ENCODE measurements around the gene PASK.

PASK gene

GRCh38 chr2:241103176-241103595 lies 46.1 kb downstream of the PASK start:
- TF ChIP-seq EP300 (IDR thresholded peaks at IDR 0.05; ENCODE audit: borderline replicate concordance) (no peak), ZBTB7A (IDR thresholded peaks at IDR 0.05; ENCODE audit: low read depth) (no peak), MAX (IDR thresholded peaks at IDR 0.05) (no peak), TCF12 (IDR thresholded peaks at IDR 0.05; ENCODE audit: low read depth) (no peak), FOXM1 (IDR thresholded peaks at IDR 0.05; ENCODE audit: borderline replicate concordance, low read depth) (no peak), REST (IDR thresholded peaks at IDR 0.05; ENCODE audit: low read depth) (no peak), USF1 (IDR thresholded peaks at IDR 0.05) (no peak), YY1 (IDR thresholded peaks at IDR 0.05; ENCODE audit: low read depth) (no peak), CREB1 (IDR thresholded peaks at IDR 0.05; ENCODE audit: low read depth) (no peak), TEAD4 (IDR thresholded peaks at IDR 0.05) (no peak), RAD21 (IDR thresholded peaks at IDR 0.05; ENCODE audit: low read depth) (no peak), TAF1 (IDR thresholded peaks at IDR 0.05; ENCODE audit: low read depth) (no peak), EGR1 (IDR thresholded peaks at IDR 0.05) (no peak), NFIC (IDR thresholded peaks at IDR 0.05) (no peak), CEBPB (IDR thresholded peaks at IDR 0.05) (no peak)

- TF ChIP-seq MAX (IDR thresholded peaks at IDR 0.05) = peak; percentile 94
- TF ChIP-seq TCF12 (IDR thresholded peaks at IDR 0.05; ENCODE audit: low read depth) = peak; percentile 90
- TF ChIP-seq EGR1 (IDR thresholded peaks at IDR 0.05) = peak; percentile 66
- peak; percentile 11; the same call in 1 of the 2 replicates for TF ChIP-seq RAD21 (IDR thresholded peaks at IDR 0.05; ENCODE audit: low read depth)
- peak; percentile 49; the same call in 1 of the 2 replicates for TF ChIP-seq CEBPB (IDR thresholded peaks at IDR 0.05)
- peak; percentile 53; the same call in 1 of the 2 replicates for TF ChIP-seq FOXM1 (IDR thresholded peaks at IDR 0.05; ENCODE audit: borderline replicate concordance, low read depth)
- TF ChIP-seq TEAD4 (IDR thresholded peaks at IDR 0.05) = peak; percentile 69; the same call in 1 of the 2 replicates
- peak; percentile 65; the same call in 1 of the 2 replicates for TF ChIP-seq NFIC (IDR thresholded peaks at IDR 0.05)
- peak; percentile 60; the same call in 1 of the 2 replicates for TF ChIP-seq EP300 (IDR thresholded peaks at IDR 0.05; ENCODE audit: borderline replicate concordance)
- peak; percentile 77 for TF ChIP-seq USF1 (IDR thresholded peaks at IDR 0.05)
- TF ChIP-seq TAF1 (IDR thresholded peaks at IDR 0.05; ENCODE audit: low read depth) = peak; percentile 96
- no peak for TF ChIP-seq REST (IDR thresholded peaks at IDR 0.05; ENCODE audit: low read depth)
- TF ChIP-seq CREB1 (IDR thresholded peaks at IDR 0.05; ENCODE audit: low read depth) = no peak
- peak; percentile 95 for TF ChIP-seq YY1 (IDR thresholded peaks at IDR 0.05; ENCODE audit: low read depth)
- 0 out of 2 replicates have a peak, but pooled peaks have one; percentile 39 for TF ChIP-seq ZBTB7A (IDR thresholded peaks at IDR 0.05; ENCODE audit: low read depth)
Measured at GRCh38 chr2:241102239-241102803, 47.0 kb downstream of the PASK start, which contains the start of gene MTERF4. MTERF4 (minus strand) TSS chr2:241102287; CDS start chr2:241102273, 14 bp downstream.

- TF ChIP-seq EGR1 (IDR thresholded peaks at IDR 0.05) (no peak), NFIC (IDR thresholded peaks at IDR 0.05) (no peak), CREB1 (IDR thresholded peaks at IDR 0.05; ENCODE audit: low read depth) (no peak), RAD21 (IDR thresholded peaks at IDR 0.05; ENCODE audit: low read depth) (no peak), USF1 (IDR thresholded peaks at IDR 0.05) (no peak), FOXM1 (IDR thresholded peaks at IDR 0.05; ENCODE audit: borderline replicate concordance, low read depth) (no peak), CEBPB (IDR thresholded peaks at IDR 0.05) (no peak), TEAD4 (IDR thresholded peaks at IDR 0.05) (no peak), ZBTB7A (IDR thresholded peaks at IDR 0.05; ENCODE audit: low read depth) (no peak), TCF12 (IDR thresholded peaks at IDR 0.05; ENCODE audit: low read depth) (no peak), YY1 (IDR thresholded peaks at IDR 0.05; ENCODE audit: low read depth) (no peak), REST (IDR thresholded peaks at IDR 0.05; ENCODE audit: low read depth) (no peak), TAF1 (IDR thresholded peaks at IDR 0.05; ENCODE audit: low read depth) (no peak), EP300 (IDR thresholded peaks at IDR 0.05; ENCODE audit: borderline replicate concordance) (no peak)
Measured at GRCh38 chr2:241099246-241099645, 50.0 kb downstream of the PASK start.
